B cell (primary cell): ENCODE results near the gene EHBP1.

Source experiments
- CTCF ChIP-seq: fragments of 200-600 bp; IDR thresholded peaks from one replicate; pipeline ENCODE4 v1.8.0; 2022; ENCODE audit warnings: antibody characterized with exemption, mild to moderate bottlenecking
- EZH2 ChIP-seq: IDR thresholded peaks from 2 replicates; pipeline ENCODE4 v1.6.1; 2012; ENCODE audit warnings: borderline replicate concordance, low read depth, mild to moderate bottlenecking, moderate library complexity, low read length; ENCODE audit not compliant: insufficient read depth, poor library complexity, severe bottlenecking

GRCh38 chr2:62958206-62958605, 252.7 kb downstream of the EHBP1 start:
- TF ChIP-seq CTCF, result no peak
- TF ChIP-seq EZH2, result no peak
